Psoas muscle (tissue), 8 donors: ENCODE data around the gene TAX1BP1. TPM values are rescaled to one million over a fixed set of nuclear protein-coding genes. Genes with fewer than 3 reads are reported as not detected.
A peak's percentile ranks its signal among the peaks of the same experiment; 100 is the strongest.
"Not testable (repeated sequence)": the region's sequence is repeated elsewhere in the genome, so short reads cannot be mapped to it uniquely, and the experiment has no call there.

Experiments
- ATAC-seq, 4 donors: fragments of 200-7000 bp; cut with Tn5 transposase; one replicate each; pipeline ENCODE4 v1.9.1; 2020; ENCODE audit warnings: moderate library complexity in 3 of 4, mild to moderate bottlenecking in 2 of 4
- DNase-seq, 2 donors: peaks; one replicate each; pipeline ENCODE4 v3.0.0-alpha.2; 2020
- H3K27ac ChIP-seq: fragments of 200-600 bp; one replicate; pipeline ENCODE4 v1.8.0; 2022
- H3K27me3 ChIP-seq, 3 donors: fragments of 200-600 bp in 1 of 3; one replicate each; pipeline versions ENCODE4 v1.6.1 to v1.8.0; 2013 to 2022; ENCODE audit warnings: low read length in 2 of 3, mild to moderate bottlenecking in 2 of 3, moderate library complexity in 1 of 3; ENCODE audit not compliant: insufficient read depth in 3 of 3
- H3K36me3 ChIP-seq, 2 donors: fragments of 200-600 bp in 1 of 2; one replicate each; pipeline versions ENCODE4 v1.6.1 to v1.8.0; 2013 to 2022; ENCODE audit warnings: low read depth in 1 of 2, mild to moderate bottlenecking in 1 of 2, moderate library complexity in 1 of 2; ENCODE audit not compliant: insufficient read depth in 1 of 2
- H3K4me1 ChIP-seq: fragments of 200-600 bp; one replicate; pipeline ENCODE4 v1.8.0; 2022
- H3K4me3 ChIP-seq: fragments of 200-600 bp; one replicate; pipeline ENCODE4 v1.8.0; 2022; ENCODE audit warnings: mild to moderate bottlenecking
- H3K9me3 ChIP-seq: fragments of 200-600 bp; one replicate; pipeline ENCODE4 v1.8.0; 2022
- CTCF ChIP-seq: fragments of 200-600 bp; IDR thresholded peaks from one replicate; pipeline ENCODE4 v1.8.0; 2022; ENCODE audit warnings: antibody characterized with exemption
- WGBS, 3 donors: extraction: QIAGEN DNeasy Blood & Tissue Kit; methylation state at CpG; one replicate each; pipeline versions ENCODE4 v1.1.6 to v1.1.7; 2013; 5-methylcytosine and 5-hydroxymethylcytosine counted together
- intact Hi-C, 2 donors: fragments of 100-400 bp; cut with DNase I; formaldehyde crosslinking; loops; one replicate each; pipeline versions ENCODE4 v1.11.0 to v1.14.2; 2022
- polyA plus RNA-seq, 3 donors: library from polyadenylated mRNA; stranded (reverse); fragments of 200-250 nt; gene quantifications; one replicate each; pipeline ENCODE4 v1.2.3, GENCODE V29; 2013
- total RNA-seq, 4 donors: library from RNA; stranded (reverse); fragmentation: NEBNext Ultra II Directional in 2 of 4; extraction: Animal tissue kit (Norgen Biotek cat#: 25700) in 2 of 4; gene quantifications; one replicate each; pipeline versions ENCODE4 v1.2.1 to v1.2.4, GENCODE V29; 2021 to 2023
- donor health status: healthy with polysubstance abuse.
- donor health status: DM: no; HTN: no; CAD: no; lungs with moderate emphysema.
- donor health status: Bipolar disorder and iron deficiency.
- donor health status: healthy.
- donor health status: DM: yes; HTN: yes; CAD: no.
- donor health status: DM: no; HTN: no; CAD: no.
- donor health status: DM: no; HTN: no; CAD: no.
- donor health status: DM: yes; HTN: yes; CAD: no.

TAX1BP1 gene
- total and polyA plus RNA-seq, 7 donors: 65.9 to 171 (median 123) TPM

- Histone ChIP-seq H3K4me1 (peaks cover 36% of the 10 kb centered on the region), H3K27ac (peak overlapping the region; percentile 100), H3K4me3 (peak overlapping the region; percentile 94), H3K9me3 (no peaks in the 10 kb centered on the region), H3K27me3 (no peaks in the 10 kb centered on the region), H3K36me3 (no peaks in the 10 kb centered on the region)
- WGBS, 3 donors: 5 to 6% (median 5%) methylated on average over 17 of the region's 17 CpGs
- intact Hi-C loops: no loop called here
- DNase-seq (no peak), ATAC-seq (peak; percentile 42 to 61 (median 52))
- TF ChIP-seq CTCF: no peak
Observed at GRCh38 chr7:27739301-27739908, 557 bp upstream of the TAX1BP1 start.

GRCh38 chr7:27740449-27741086, 606 bp downstream of the TAX1BP1 start:
- no peaks in the 10 kb centered on the region for H3K9me3 ChIP-seq
- WGBS, 3 donors: 0 to 1% (median 0%) methylated on average over 48 to 49 of the region's 49 CpGs
- peak; percentile 80 to 88 (median 84) for ATAC-seq
- H3K36me3 ChIP-seq: no peaks in the 10 kb centered on the region
- H3K27ac ChIP-seq: peak overlapping the region; percentile 100
- no peak for TF ChIP-seq CTCF
- peak overlapping the region; percentile 94 for H3K4me3 ChIP-seq
- peaks cover 47% of the 10 kb centered on the region for H3K4me1 ChIP-seq
- DNase-seq: peak; percentile 77 to 88
- no peaks in the 10 kb centered on the region for H3K27me3 ChIP-seq
- intact Hi-C loops: loop anchor here (1.0 to 5.0 kb wide), 2 partner anchors 78 kb away; partner anchors contain the start of gene HIBADH (in 2 of the 2)

- not testable (repeated sequence) for DNase-seq, ATAC-seq, H3K27me3 ChIP-seq, H3K4me3 ChIP-seq, H3K27ac ChIP-seq, H3K36me3 ChIP-seq, H3K9me3 ChIP-seq
- WGBS, 3 donors: 58 to 77% (median 62%) methylated on average over 8 to 11 of the region's 11 CpGs
- intact Hi-C loops: loop anchor here in 1 of 2 donors (5.0 kb wide), 1 partner anchor 80 kb away; the partner anchor contains the start of gene HIBADH
- peaks cover 63% of the 10 kb centered on the region for H3K4me1 ChIP-seq
Observed at GRCh38 chr7:27742091-27742710, 2.2 kb downstream of the TAX1BP1 start.

GRCh38 chr7:27745064-27745583, 5.2 kb downstream of the TAX1BP1 start:
- intact Hi-C loops: no loop called here
- peak; percentile 44 for TF ChIP-seq CTCF
- peak overlapping the region; percentile 14 for H3K4me3 ChIP-seq
- no peak overlapping the region for H3K27ac ChIP-seq
- peaks cover 61% of the 10 kb centered on the region for H3K4me1 ChIP-seq
- H3K36me3 ChIP-seq: peaks cover 0 to 20% of the 10 kb centered on the region in 2 donors
- DNase-seq (no peak), ATAC-seq (no peak)
- WGBS, 3 donors: 11 to 16% (median 13%) methylated on average over 2 of the region's 2 CpGs
- H3K27me3 ChIP-seq: no peaks in the 10 kb centered on the region
- H3K9me3 ChIP-seq: no peaks in the 10 kb centered on the region

- Histone ChIP-seq H3K27me3 (no peaks in the 10 kb centered on the region), H3K36me3 (peaks cover 0 to 33% of the 10 kb centered on the region in 2 donors), H3K4me1 (peaks cover 54% of the 10 kb centered on the region), H3K4me3 (no peak overlapping the region), H3K27ac (no peak overlapping the region), H3K9me3 (no peaks in the 10 kb centered on the region)
- ATAC-seq (no peak), DNase-seq (no peak)
- TF ChIP-seq CTCF: no peak
- intact Hi-C loops: no loop called here
Observed at GRCh38 chr7:27746486-27746885, 6.5 kb downstream of the TAX1BP1 start.
